Smooth muscle cell (in vitro differentiated cells): ENCODE data around the gene RTN1. TPM values are rescaled to one million over a fixed set of nuclear protein-coding genes. Genes with fewer than 3 reads are reported as not detected.

Experiments used
- DNase-seq: peaks from one replicate; lab custom pipeline; 2025; ENCODE audit not compliant: unreplicated experiment; lab: John Stamatoyannopoulos, UW
- H2AFZ ChIP-seq: fragments of 200-600 bp; sonication (generic); 2 replicates; pipeline ENCODE4 v1.6.0; 2016; ENCODE audit warnings: antibody characterized with exemption, low read depth, mild to moderate bottlenecking
- H3F3A ChIP-seq: fragments of 200-600 bp; sonication (generic); 2 replicates; pipeline ENCODE4 v1.6.0; 2017; ENCODE audit warnings: antibody characterized with exemption, low read depth
- H3K27ac ChIP-seq: fragments of 200-600 bp; sonication (generic); 2 replicates; pipeline ENCODE4 v1.5.1; 2016; ENCODE audit warnings: low read depth, mild to moderate bottlenecking
- H3K27me3 ChIP-seq: fragments of 200-600 bp; sonication (generic); 2 replicates; pipeline ENCODE4 v1.6.1; 2016; ENCODE audit warnings: low read depth, mild to moderate bottlenecking
- H3K36me3 ChIP-seq: fragments of 200-600 bp; sonication (generic); 2 replicates; pipeline ENCODE4 v1.5.1; 2016; ENCODE audit warnings: low read depth
- H3K4me1 ChIP-seq: fragments of 200-600 bp; sonication (generic); 2 replicates; pipeline ENCODE4 v1.5.1; 2016; ENCODE audit warnings: low read depth
- H3K4me2 ChIP-seq: fragments of 200-600 bp; sonication (generic); 2 replicates; pipeline ENCODE4 v1.6.0; 2016; ENCODE audit warnings: mild to moderate bottlenecking
- H3K4me3 ChIP-seq: fragments of 200-600 bp; sonication (generic); 2 replicates; pipeline ENCODE4 v1.5.1; 2016; ENCODE audit warnings: mild to moderate bottlenecking
- H3K79me2 ChIP-seq: fragments of 200-600 bp; sonication (generic); 2 replicates; pipeline ENCODE4 v1.6.0; 2016; ENCODE audit warnings: low read depth, mild to moderate bottlenecking
- H3K9ac ChIP-seq: fragments of 200-600 bp; sonication (generic); 2 replicates; pipeline ENCODE4 v1.6.0; 2016; ENCODE audit warnings: low read depth
- H3K9me3 ChIP-seq: fragments of 200-600 bp; sonication (generic); replicated peaks from 2 replicates; pipeline ENCODE4 v1.5.1; 2016; ENCODE audit warnings: low read depth
- H4K20me1 ChIP-seq: fragments of 200-600 bp; sonication (generic); 2 replicates; pipeline ENCODE4 v1.6.0; 2016; ENCODE audit warnings: low read depth
- CTCF ChIP-seq: fragments of 200-600 bp; sonication (generic); IDR thresholded peaks from 2 replicates; pipeline ENCODE4 v1.5.1; 2017; ENCODE audit warnings: borderline replicate concordance, mild to moderate bottlenecking, antibody characterized with exemption; ENCODE audit not compliant: insufficient read depth, poor library complexity, severe bottlenecking
- WGBS: methylation state at CpG from one replicate; pipeline ENCODE4 v1.1.7; 2016; ENCODE audit warnings: low lambda C conversion rate; 5-methylcytosine and 5-hydroxymethylcytosine counted together
- polyA plus RNA-seq: library from polyadenylated mRNA; unstranded; fragments of >200 nt; fragmentation: Nextera tagmentation; extraction: Ambion mirVana; gene quantifications from 2 replicates; pipeline ENCODE4 v1.2.1, GENCODE V29; 2016
- total RNA-seq: library from RNA; depleted of rRNA; stranded (reverse); fragments of >200 nt; gene quantifications from 2 replicates; pipeline ENCODE4 v1.2.3, GENCODE V29; 2014

Gene RTN1
- total and polyA plus RNA-seq, 2 experiments from 2014 or later = not detected

DNA sequence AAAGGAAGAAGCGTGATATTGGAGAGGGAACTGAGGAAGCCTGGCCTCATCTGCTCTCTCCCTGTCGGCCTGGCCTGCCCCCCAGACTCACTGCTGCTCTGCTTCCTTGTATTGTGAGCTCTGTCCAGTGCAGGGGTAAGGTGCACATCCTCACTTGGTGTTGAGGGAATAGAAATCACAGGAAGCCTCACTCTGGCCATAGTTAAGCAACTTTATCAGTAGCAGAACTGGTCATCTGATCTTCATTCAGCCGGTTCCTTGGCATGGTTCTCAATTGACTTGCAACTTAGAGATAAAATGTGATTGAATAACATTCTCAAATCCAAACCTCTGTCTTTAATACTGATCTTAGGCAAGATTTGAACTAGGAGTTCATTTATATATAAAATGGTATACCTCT lies 282.5 kb downstream of the RTN1 start:
- H3K4me2 ChIP-seq = no peak overlapping the region
- no peaks in the 10 kb centered on the region for H3K36me3 ChIP-seq
- H3K27ac ChIP-seq = no peak overlapping the region
- no peaks in the 10 kb centered on the region for H3K79me2 ChIP-seq
- H3K4me1 ChIP-seq = peaks cover 12% of the 10 kb centered on the region
- no peaks in the 10 kb centered on the region for H3K27me3 ChIP-seq
- H2AFZ ChIP-seq = no peak overlapping the region
- H3F3A ChIP-seq = no peaks in the 10 kb centered on the region
- no peak overlapping the region for H3K4me3 ChIP-seq
- no peak for DNase-seq
- no peak for TF ChIP-seq CTCF
- no peaks in the 10 kb centered on the region for H3K9me3 ChIP-seq
- 86% methylated on average over 3 of the region's 3 CpGs for WGBS
- no peak overlapping the region for H3K9ac ChIP-seq
- no peaks in the 10 kb centered on the region for H4K20me1 ChIP-seq

DNA sequence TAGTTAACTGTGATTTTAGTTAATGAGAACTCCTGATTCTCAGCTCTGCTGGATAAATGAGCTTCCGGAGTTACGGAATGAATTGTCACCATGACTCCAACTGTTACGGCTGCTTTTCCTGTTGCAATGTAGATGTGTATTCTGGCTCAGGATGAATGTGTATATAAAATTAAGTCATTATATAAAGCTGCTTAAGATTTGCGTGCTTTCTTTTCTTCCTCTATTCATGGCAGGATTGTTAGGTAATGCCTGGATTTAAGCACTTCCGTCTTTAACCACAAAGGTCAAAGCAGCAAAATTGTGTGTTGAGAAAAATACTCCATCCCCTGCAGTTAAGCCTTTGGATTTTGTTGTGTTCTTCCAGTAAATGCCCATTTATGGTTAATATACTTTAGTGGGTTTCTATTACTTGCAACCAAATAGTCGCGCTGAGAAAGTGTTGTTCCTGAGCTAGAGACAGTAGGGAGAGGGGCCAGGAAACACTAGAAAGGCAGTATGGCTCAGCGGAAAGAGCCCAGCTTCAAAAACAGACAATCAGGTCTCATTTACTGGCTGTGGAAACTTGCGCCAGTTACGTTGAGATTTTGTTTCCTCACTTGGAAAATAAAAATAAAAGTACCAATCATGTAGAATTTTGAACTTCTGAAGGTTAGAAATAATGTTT lies 284.6 kb downstream of the RTN1 start:
- H3K9ac ChIP-seq = no peak overlapping the region
- no peak for DNase-seq
- H3K36me3 ChIP-seq = no peaks in the 10 kb centered on the region
- no peaks in the 10 kb centered on the region for H3K27me3 ChIP-seq
- peaks cover 12% of the 10 kb centered on the region for H3K4me1 ChIP-seq
- no peak overlapping the region for H3K27ac ChIP-seq
- H3K9me3 ChIP-seq = no peaks in the 10 kb centered on the region
- H3K79me2 ChIP-seq = no peaks in the 10 kb centered on the region
- no peaks in the 10 kb centered on the region for H4K20me1 ChIP-seq
- no peak overlapping the region for H2AFZ ChIP-seq
- no peak for TF ChIP-seq CTCF
- no peaks in the 10 kb centered on the region for H3F3A ChIP-seq
- no peak overlapping the region for H3K4me3 ChIP-seq
- peak overlapping the region; percentile 18 for H3K4me2 ChIP-seq
- WGBS = 62% methylated on average over 10 of the region's 10 CpGs

- Histone ChIP-seq H3K36me3 (no peaks in the 10 kb centered on the region), H2AFZ (no peak overlapping the region), H4K20me1 (no peaks in the 10 kb centered on the region), H3F3A (no peaks in the 10 kb centered on the region), H3K27ac (no peak overlapping the region), H3K79me2 (no peaks in the 10 kb centered on the region), H3K9me3 (no peaks in the 10 kb centered on the region), H3K9ac (no peak overlapping the region), H3K27me3 (no peaks in the 10 kb centered on the region), H3K4me2 (no peak overlapping the region), H3K4me3 (no peak overlapping the region), H3K4me1 (peaks cover 12% of the 10 kb centered on the region)
- no peak for TF ChIP-seq CTCF
- no peak for DNase-seq
- WGBS = 77% methylated on average over 2 of the region's 2 CpGs
Measured at GRCh38 chr14:59583755-59584154, 286.8 kb downstream of the RTN1 start.
